Caco-2 (cell line): ENCODE data around the gene ATG10. TPM values are rescaled to one million over a fixed set of nuclear protein-coding genes. Genes with fewer than 3 reads are reported as not detected.

Experiments used
- BruUV-seq: library from RNA; stranded (reverse); fragments of 400-500 nt; replicated peaks from 2 replicates; lab custom pipeline; 2021; lab: Mats Ljungman, UMichigan
- CTCF ChIA-PET: fragments of 300-600 bp; sonication (Branson Sonifier 250); formaldehyde crosslinking; loops from one replicate; lab custom pipeline; 2022; ENCODE audit warnings: antibody characterized with exemption; lab: Charles Lee
- POLR2A ChIA-PET: fragments of 300-600 bp; sonication (Branson Sonifier 250); formaldehyde crosslinking; loops from one replicate; lab custom pipeline; 2022; ENCODE audit warnings: antibody characterized with exemption; lab: Charles Lee
- DNase-seq, 2 experiments: peaks; one replicate each; pipeline versions ENCODE4 v3.0.0 to v3.0.0-alpha.2; 2020 to 2022
- H3K27me3 ChIP-seq: replicated peaks from 2 replicates; pipeline ENCODE4 v1.6.0; 2011; ENCODE audit warnings: low read length; ENCODE audit not compliant: control insufficient read depth, insufficient read depth
- H3K36me3 ChIP-seq: 2 replicates; pipeline ENCODE4 v1.5.1; 2011; ENCODE audit warnings: low read length; ENCODE audit not compliant: control insufficient read depth, insufficient read depth
- H3K4me1 ChIP-seq: fragments of 250-450 bp; sonication (Bioruptor Pico); 2 replicates; pipeline ENCODE4 v1.5.1; 2020; ENCODE audit warnings: mild to moderate bottlenecking
- H3K4me3 ChIP-seq: 2 replicates; pipeline ENCODE4 v1.5.1; 2011; ENCODE audit warnings: low read depth, mild to moderate bottlenecking, control low read depth, low read length
- H3K9me3 ChIP-seq: fragments of 250-450 bp; sonication (Bioruptor Pico); 2 replicates; pipeline ENCODE4 v1.5.1; 2020; ENCODE audit warnings: mild to moderate bottlenecking, moderate library complexity
- H3K27ac Mint-ChIP-seq: one replicate; pipeline ENCODE4 v1.8.0; 2022; ENCODE audit warnings: mixed read lengths; ENCODE audit not compliant: unreplicated experiment
- H3K27me3 Mint-ChIP-seq: one replicate; pipeline ENCODE4 v1.8.0; 2022; ENCODE audit warnings: mixed read lengths; ENCODE audit not compliant: insufficient read depth, unreplicated experiment
- H3K36me3 Mint-ChIP-seq: one replicate; pipeline ENCODE4 v1.8.0; 2022; ENCODE audit warnings: mild to moderate bottlenecking, mixed read lengths; ENCODE audit not compliant: insufficient read depth, unreplicated experiment
- H3K4me1 Mint-ChIP-seq: one replicate; pipeline ENCODE4 v1.8.0; 2022; ENCODE audit warnings: low read depth, mixed read lengths; ENCODE audit not compliant: unreplicated experiment
- H3K4me3 Mint-ChIP-seq: one replicate; pipeline ENCODE4 v1.8.0; 2022; ENCODE audit warnings: mild to moderate bottlenecking, moderate library complexity, mixed read lengths; ENCODE audit not compliant: unreplicated experiment
- H3K9me3 Mint-ChIP-seq: one replicate; pipeline ENCODE4 v1.8.0; 2022; ENCODE audit warnings: mixed read lengths; ENCODE audit not compliant: unreplicated experiment
- intact Hi-C: fragments of 100-400 bp; cut with micrococcal nuclease; formaldehyde crosslinking; loops from one replicate; pipeline ENCODE4 v1.10.0; 2022; ENCODE audit not compliant: unreplicated experiment
- total RNA-seq: library from RNA; stranded (reverse); gene quantifications from 2 replicates; pipeline ENCODE4 v1.2.3, GENCODE V29; 2022
- TF ChIP-seq, protein P1 (sequence below), 2 experiments: fragments of 200-600 bp in 1 of 2; IDR thresholded peaks; 1 replicate in 1 of 2; 2 replicates in 1 of 2; pipeline versions ENCODE4 v1.5.1 to v1.8.0; 2011 to 2022; ENCODE audit warnings: antibody characterized with exemption in 1 of 2, control low read depth in 1 of 2, inconsistent platforms in 1 of 2, low read depth in 1 of 2, low read length in 1 of 2, mild to moderate bottlenecking in 1 of 2, moderate library complexity in 1 of 2; ENCODE audit not compliant: insufficient read depth in 1 of 2, severe bottlenecking in 1 of 2, unreplicated experiment in 1 of 2

Gene ATG10
- total RNA-seq, 1 experiment from 2014 or later = 5.8 TPM

DNA sequence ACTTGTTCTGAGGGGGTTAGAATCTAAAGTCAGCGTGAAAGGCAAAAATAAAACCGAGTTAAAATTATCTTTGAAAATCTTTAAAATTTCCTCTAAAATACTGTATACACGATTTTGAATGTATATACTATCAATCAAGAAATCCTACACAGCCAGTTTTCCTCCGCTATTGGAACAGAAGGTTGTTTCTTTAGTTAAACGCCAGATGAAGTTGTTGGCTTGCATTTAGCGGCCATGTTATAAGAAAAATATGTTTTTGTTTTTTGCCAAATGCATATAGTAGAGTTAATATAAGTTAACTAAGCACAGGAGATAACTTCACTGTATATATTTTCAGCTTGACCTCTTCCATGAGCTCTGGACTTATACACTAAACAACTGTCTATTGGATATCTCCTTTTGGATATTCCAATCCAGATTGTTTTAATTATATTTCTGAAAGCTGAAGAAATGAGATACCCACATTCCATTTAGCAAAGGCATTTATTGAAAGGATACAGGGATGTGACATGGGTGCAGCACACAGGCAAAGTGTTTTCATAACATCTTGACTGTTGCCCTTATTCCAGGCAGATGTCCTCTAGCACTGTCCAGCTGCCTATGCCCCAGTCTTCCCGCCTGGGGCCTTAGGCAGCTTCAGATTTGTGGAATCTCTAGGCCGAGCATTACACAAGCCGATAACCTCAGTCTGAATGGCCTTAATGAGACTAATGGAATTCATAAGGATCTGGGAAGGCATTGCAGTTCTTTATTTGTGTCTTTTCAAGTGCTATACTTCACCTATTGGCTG is 10.0 kb upstream of the ATG10 start:
- Histone ChIP-seq H3K27me3 (no peaks in the 10 kb centered on the region), H3K9me3 (no peaks in the 10 kb centered on the region), H3K36me3 (no peaks in the 10 kb centered on the region), H3K4me1 (no peaks in the 10 kb centered on the region), H3K4me3 (no peak overlapping the region)
- H3K9me3 Mint-ChIP-seq = no peaks in the 10 kb centered on the region
- no peak overlapping the region for H3K4me3 Mint-ChIP-seq
- H3K27ac Mint-ChIP-seq = no peak overlapping the region
- no peaks in the 10 kb centered on the region for H3K36me3 Mint-ChIP-seq
- peaks cover 4% of the 10 kb centered on the region for H3K27me3 Mint-ChIP-seq
- TF ChIP-seq, protein P1, sequence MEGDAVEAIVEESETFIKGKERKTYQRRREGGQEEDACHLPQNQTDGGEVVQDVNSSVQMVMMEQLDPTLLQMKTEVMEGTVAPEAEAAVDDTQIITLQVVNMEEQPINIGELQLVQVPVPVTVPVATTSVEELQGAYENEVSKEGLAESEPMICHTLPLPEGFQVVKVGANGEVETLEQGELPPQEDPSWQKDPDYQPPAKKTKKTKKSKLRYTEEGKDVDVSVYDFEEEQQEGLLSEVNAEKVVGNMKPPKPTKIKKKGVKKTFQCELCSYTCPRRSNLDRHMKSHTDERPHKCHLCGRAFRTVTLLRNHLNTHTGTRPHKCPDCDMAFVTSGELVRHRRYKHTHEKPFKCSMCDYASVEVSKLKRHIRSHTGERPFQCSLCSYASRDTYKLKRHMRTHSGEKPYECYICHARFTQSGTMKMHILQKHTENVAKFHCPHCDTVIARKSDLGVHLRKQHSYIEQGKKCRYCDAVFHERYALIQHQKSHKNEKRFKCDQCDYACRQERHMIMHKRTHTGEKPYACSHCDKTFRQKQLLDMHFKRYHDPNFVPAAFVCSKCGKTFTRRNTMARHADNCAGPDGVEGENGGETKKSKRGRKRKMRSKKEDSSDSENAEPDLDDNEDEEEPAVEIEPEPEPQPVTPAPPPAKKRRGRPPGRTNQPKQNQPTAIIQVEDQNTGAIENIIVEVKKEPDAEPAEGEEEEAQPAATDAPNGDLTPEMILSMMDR (IDR thresholded peaks at IDR 0.05; ENCODE audit: insufficient read depth in 1 of 2, low read depth in 1 of 2, low read length in 1 of 2, severe bottlenecking in 1 of 2, unreplicated experiment in 1 of 2) = no peak
- H3K4me1 Mint-ChIP-seq = no peaks in the 10 kb centered on the region
- intact Hi-C loops = no loop called here
- POLR2A ChIA-PET = no interaction called here
- DNase-seq = no peak
- no TSS peak for BruUV-seq
- CTCF ChIA-PET = no interaction called here

DNA sequence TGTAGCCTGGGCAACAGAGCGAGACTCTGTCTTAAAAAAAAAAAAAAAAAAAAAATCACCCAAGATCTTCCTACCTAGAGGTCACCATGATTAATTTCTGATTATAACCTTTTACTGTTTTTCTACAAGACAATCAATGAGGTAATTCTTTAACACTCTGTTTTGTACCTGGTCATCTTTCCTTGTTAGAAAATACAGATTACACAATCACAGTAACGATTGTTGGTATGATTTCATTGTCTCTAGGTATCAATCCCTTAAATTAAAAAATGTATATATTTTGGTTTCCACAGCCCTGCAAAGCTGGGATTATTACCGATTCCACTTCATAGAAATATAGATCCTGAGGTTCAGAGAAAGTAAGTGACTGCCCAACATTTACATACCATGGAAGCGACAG is 8.3 kb upstream of the ATG10 start:
- H3K36me3 ChIP-seq = no peaks in the 10 kb centered on the region
- intact Hi-C loops = no loop called here
- no peaks in the 10 kb centered on the region for H3K27me3 ChIP-seq
- H3K9me3 ChIP-seq = no peaks in the 10 kb centered on the region
- POLR2A ChIA-PET = no interaction called here
- H3K4me1 ChIP-seq = no peaks in the 10 kb centered on the region
- Mint-ChIP-seq H3K4me3 (no peak overlapping the region), H3K4me1 (no peaks in the 10 kb centered on the region), H3K27me3 (peaks cover 4% of the 10 kb centered on the region), H3K9me3 (no peaks in the 10 kb centered on the region), H3K36me3 (no peaks in the 10 kb centered on the region), H3K27ac (no peak overlapping the region)
- DNase-seq = no peak
- TF ChIP-seq, protein P1 (IDR thresholded peaks at IDR 0.05; ENCODE audit: insufficient read depth in 1 of 2, low read depth in 1 of 2, low read length in 1 of 2, severe bottlenecking in 1 of 2, unreplicated experiment in 1 of 2) = no peak
- CTCF ChIA-PET = no interaction called here
- BruUV-seq = no TSS peak
- H3K4me3 ChIP-seq = no peak overlapping the region

DNA sequence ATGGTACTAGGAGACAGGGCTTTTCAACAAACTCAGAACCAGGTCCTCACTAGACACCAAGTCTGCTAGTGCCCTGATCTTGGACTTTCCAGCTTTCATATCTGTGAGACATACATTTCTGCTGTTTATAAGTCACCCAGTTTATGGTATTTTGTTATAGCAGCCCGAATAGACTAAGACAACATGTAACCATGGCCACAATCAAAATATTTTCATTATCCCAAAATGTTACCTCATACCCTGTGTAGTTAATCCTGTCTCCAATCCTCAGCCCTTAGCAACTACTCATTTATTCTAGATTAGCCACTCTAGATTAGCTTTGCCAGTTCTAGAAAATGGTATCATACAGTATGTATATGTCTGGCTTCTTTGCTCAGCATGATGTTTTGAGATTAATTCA is 6.3 kb upstream of the ATG10 start:
- H3K4me3 Mint-ChIP-seq = no peak overlapping the region
- no peak for DNase-seq
- BruUV-seq = no TSS peak
- H3K4me1 Mint-ChIP-seq = peaks cover 7% of the 10 kb centered on the region
- CTCF ChIA-PET = no interaction called here
- POLR2A ChIA-PET = no interaction called here
- H3K36me3 Mint-ChIP-seq = no peaks in the 10 kb centered on the region
- H3K27ac Mint-ChIP-seq = no peak overlapping the region
- TF ChIP-seq, protein P1 (IDR thresholded peaks at IDR 0.05; ENCODE audit: insufficient read depth in 1 of 2, low read depth in 1 of 2, low read length in 1 of 2, severe bottlenecking in 1 of 2, unreplicated experiment in 1 of 2) = no peak
- Histone ChIP-seq H3K4me3 (no peak overlapping the region), H3K4me1 (no peaks in the 10 kb centered on the region; the same call in 1 of the 2 replicates), H3K36me3 (no peaks in the 10 kb centered on the region), H3K9me3 (no peaks in the 10 kb centered on the region), H3K27me3 (no peaks in the 10 kb centered on the region)
- H3K27me3 Mint-ChIP-seq = peaks cover 4% of the 10 kb centered on the region
- no peaks in the 10 kb centered on the region for H3K9me3 Mint-ChIP-seq
- intact Hi-C loops = no loop called here
